C4-2B (cell line): Measurements from ENCODE around the gene AFF3.

Source experiments
- CTCF ChIP-seq: fragments of 450-650 bp; conservative IDR thresholded peaks from 2 replicates; pipeline ENCODE4 v1.5.1; 2017; ENCODE audit warnings: mild to moderate bottlenecking
- ZFX ChIP-seq: fragments of 450-650 bp; IDR thresholded peaks from 2 replicates; pipeline ENCODE4 v1.6.1; 2017

GRCh38 chr2:100041385-100041784, 101.0 kb downstream of the AFF3 start:
- TF ChIP-seq CTCF = no peak
- no peak for TF ChIP-seq ZFX
